K562 (cell line): Measurements from ENCODE around the gene MED22.

ENCODE experiments used
- MAFK ChIP-seq: IDR thresholded peaks from 2 replicates; pipeline ENCODE4 v1.6.1; 2011; ENCODE audit warnings: low read length, improper control_type of control experiment
- SREBF2 ChIP-seq: sonication (generic); formaldehyde crosslinking; IDR thresholded peaks from 2 replicates; pipeline ENCODE4 v1.4.0; 2020; ENCODE audit warnings: mild to moderate bottlenecking, missing genetic modification reagents
- TF ChIP-seq, protein P1 (sequence below), 3 experiments: IDR thresholded peaks in 2 of 3; conservative IDR thresholded peaks in 1 of 3; 2 replicates each; pipeline ENCODE4 v1.5.1; 2011 to 2012; ENCODE audit warnings: low read length in 3 of 3, mild to moderate bottlenecking in 3 of 3, control low read depth in 2 of 3, improper control_type of control experiment in 1 of 3, inconsistent platforms in 1 of 3, low read depth in 1 of 3, mixed read lengths in 1 of 3, moderate library complexity in 1 of 3; ENCODE audit not compliant: insufficient read depth in 2 of 3

DNA sequence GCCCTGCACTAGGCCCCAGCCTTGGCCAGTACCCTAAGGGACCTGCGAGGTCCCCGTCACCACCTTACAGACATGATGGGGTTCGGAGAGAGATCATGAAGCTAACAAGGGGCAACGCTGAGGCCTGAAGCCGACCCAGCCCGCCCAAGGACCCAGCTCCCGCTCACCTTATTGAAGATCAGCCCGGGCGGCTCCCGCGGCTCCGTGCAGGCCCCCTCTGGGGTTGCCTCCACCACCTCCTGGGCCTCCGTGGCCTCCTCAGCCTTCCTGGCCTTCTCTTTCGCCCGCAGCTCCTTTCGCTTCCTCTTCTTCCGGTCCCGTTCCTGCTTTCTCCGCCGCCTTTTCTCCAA, 15.6 kb downstream of the MED22 start:
- TF ChIP-seq, protein P1, sequence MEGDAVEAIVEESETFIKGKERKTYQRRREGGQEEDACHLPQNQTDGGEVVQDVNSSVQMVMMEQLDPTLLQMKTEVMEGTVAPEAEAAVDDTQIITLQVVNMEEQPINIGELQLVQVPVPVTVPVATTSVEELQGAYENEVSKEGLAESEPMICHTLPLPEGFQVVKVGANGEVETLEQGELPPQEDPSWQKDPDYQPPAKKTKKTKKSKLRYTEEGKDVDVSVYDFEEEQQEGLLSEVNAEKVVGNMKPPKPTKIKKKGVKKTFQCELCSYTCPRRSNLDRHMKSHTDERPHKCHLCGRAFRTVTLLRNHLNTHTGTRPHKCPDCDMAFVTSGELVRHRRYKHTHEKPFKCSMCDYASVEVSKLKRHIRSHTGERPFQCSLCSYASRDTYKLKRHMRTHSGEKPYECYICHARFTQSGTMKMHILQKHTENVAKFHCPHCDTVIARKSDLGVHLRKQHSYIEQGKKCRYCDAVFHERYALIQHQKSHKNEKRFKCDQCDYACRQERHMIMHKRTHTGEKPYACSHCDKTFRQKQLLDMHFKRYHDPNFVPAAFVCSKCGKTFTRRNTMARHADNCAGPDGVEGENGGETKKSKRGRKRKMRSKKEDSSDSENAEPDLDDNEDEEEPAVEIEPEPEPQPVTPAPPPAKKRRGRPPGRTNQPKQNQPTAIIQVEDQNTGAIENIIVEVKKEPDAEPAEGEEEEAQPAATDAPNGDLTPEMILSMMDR (IDR thresholded peaks at IDR 0.05 in 2 of 3, conservative IDR thresholded peaks at IDR 0.05 in 1 of 3; ENCODE audit: insufficient read depth in 2 of 3, low read depth in 1 of 3, low read length in 3 of 3), result no peak
- TF ChIP-seq SREBF2 (no peak), MAFK (no peak)
